AG04449 (cell line): ENCODE data around the gene GFRA1.

ENCODE experiments used
- CTCF ChIA-PET: fragments of 350-600 bp; formaldehyde crosslinking; extraction: SDS; loops from one replicate; lab custom pipeline; 2021; ENCODE audit warnings: antibody characterized with exemption; lab: Yijun Ruan, JAX
- POLR2A ChIA-PET: fragments of 400-600, 350-600 bp; formaldehyde crosslinking; extraction: SDS; loops from one replicate; lab custom pipeline; 2020; ENCODE audit warnings: antibody characterized with exemption, inconsistent platforms; lab: Yijun Ruan, JAX
- DNase-seq: peaks from one replicate; pipeline ENCODE4 v3.0.0-alpha.2; 2010; ENCODE audit warnings: low read depth, low spot score
- H3K4me3 ChIP-seq: 2 replicates; pipeline ENCODE4 v1.5.1; 2011; ENCODE audit warnings: low read depth, mild to moderate bottlenecking, control low read depth, low read length
- CTCF ChIP-seq: IDR thresholded peaks from one replicate; pipeline ENCODE4 v1.5.1; 2011; ENCODE audit warnings: mild to moderate bottlenecking, moderate library complexity, low read length, control low read depth, inconsistent platforms; ENCODE audit not compliant: insufficient read depth; ENCODE audit errors: missing control alignments

Gene GFRA1

DNA sequence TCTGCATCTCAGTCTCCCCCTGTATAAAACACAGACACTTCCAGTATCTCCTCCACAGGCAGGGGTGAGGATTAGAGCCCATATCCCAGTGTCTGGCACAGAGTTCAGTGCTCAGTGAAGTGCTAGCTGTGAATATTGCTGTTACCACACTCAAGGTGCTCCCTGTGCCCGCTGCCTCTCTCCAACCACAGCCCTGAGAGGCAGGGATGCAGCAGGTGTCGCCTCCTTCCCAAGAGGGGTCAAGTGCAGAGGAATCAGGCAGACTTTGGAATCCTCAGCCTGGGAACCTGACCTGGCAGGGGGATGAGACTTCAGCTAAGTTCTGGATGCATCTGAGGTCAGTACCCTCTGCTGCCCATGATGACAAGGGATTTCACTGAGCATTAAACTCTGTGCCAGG is 163.1 kb downstream of the GFRA1 start:
- no peak for TF ChIP-seq CTCF
- no peak overlapping the region for H3K4me3 ChIP-seq
- DNase-seq: no peak
- ChIA-PET POLR2A (no interaction called here), CTCF (no interaction called here)

GRCh38 chr10:116109481-116109880 is 163.5 kb downstream of the GFRA1 start:
- no peak for TF ChIP-seq CTCF

DNA sequence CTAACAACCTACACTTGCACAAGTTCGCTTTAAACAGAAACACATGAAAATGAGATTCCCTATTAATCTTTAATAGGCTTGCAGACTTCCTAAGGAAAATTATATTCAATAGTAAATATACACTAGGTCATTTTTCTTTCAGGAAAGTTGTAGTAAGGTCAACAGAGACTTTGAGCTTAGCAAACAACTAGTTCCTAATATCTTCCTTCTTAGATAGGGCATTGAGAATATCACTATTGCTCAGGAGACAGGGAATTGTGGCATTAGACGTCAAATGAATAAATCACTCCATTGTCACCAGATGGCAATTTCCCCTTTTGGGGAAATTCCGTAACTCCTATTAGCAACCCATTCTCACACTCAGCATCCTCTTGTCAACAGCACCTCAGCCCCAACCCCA is 164.9 kb downstream of the GFRA1 start:
- CTCF ChIA-PET: interaction anchor here (1.4 kb wide), 1 partner anchor 308 kb away, joined by 5 read pairs; no protein-coding TSS in a partner anchor
- no peak for DNase-seq
- H3K4me3 ChIP-seq: no peak overlapping the region
- POLR2A ChIA-PET: no interaction called here
- TF ChIP-seq CTCF: no peak

More at GRCh38 chr10:116109481-116109880, 163.5 kb downstream of the GFRA1 start:
- POLR2A ChIA-PET: no interaction called here
- H3K4me3 ChIP-seq: no peak overlapping the region
- CTCF ChIA-PET: no interaction called here
- DNase-seq: no peak

- no peak overlapping the region for H3K4me3 ChIP-seq
- ChIA-PET POLR2A (no interaction called here), CTCF (no interaction called here)
- no peak for DNase-seq
- TF ChIP-seq CTCF: no peak
These were observed 166.4 kb downstream of the GFRA1 start for GRCh38 chr10:116106611-116107010.

- no peak for DNase-seq
- ChIA-PET CTCF (no interaction called here), POLR2A (no interaction called here)
- H3K4me3 ChIP-seq: no peak overlapping the region
- no peak for TF ChIP-seq CTCF
These were observed 167.7 kb downstream of the GFRA1 start for GRCh38 chr10:116105264-116105663.

- H3K4me3 ChIP-seq: no peak overlapping the region
- CTCF ChIA-PET: no interaction called here
- POLR2A ChIA-PET: no interaction called here
- no peak for DNase-seq
- TF ChIP-seq CTCF: no peak
These were observed 168.6 kb downstream of the GFRA1 start for GRCh38 chr10:116104210-116104932.
